GM23248 (cell line): ENCODE measurements around the gene PNPLA7. TPM values are rescaled to one million over a fixed set of nuclear protein-coding genes. Genes with fewer than 3 reads are reported as not detected.

ENCODE experiments used
- DNase-seq: peaks from one replicate; pipeline ENCODE4 v3.0.0-alpha.2; 2015
- H2AFZ ChIP-seq: fragments of 200-600 bp; sonication (generic); 2 replicates; pipeline ENCODE4 v1.6.1; 2016; ENCODE audit warnings: antibody characterized with exemption
- H3F3A ChIP-seq: fragments of 200-600 bp; sonication (generic); 2 replicates; pipeline ENCODE4 v1.6.1; 2016; ENCODE audit warnings: mild to moderate bottlenecking, antibody characterized with exemption, mixed run types; ENCODE audit not compliant: insufficient read depth
- H3K27ac ChIP-seq: fragments of 200-600 bp; sonication (generic); 2 replicates; pipeline ENCODE4 v1.5.1; 2016; ENCODE audit warnings: mild to moderate bottlenecking
- H3K27me3 ChIP-seq: fragments of 200-600 bp; sonication (generic); replicated peaks from 2 replicates; pipeline ENCODE4 v1.6.1; 2016; ENCODE audit warnings: mild to moderate bottlenecking; ENCODE audit not compliant: insufficient read depth
- H3K36me3 ChIP-seq: fragments of 200-600 bp; sonication (generic); 2 replicates; pipeline ENCODE4 v1.6.1; 2016; ENCODE audit warnings: low read depth, mild to moderate bottlenecking
- H3K4me1 ChIP-seq: fragments of 200-600 bp; sonication (generic); 2 replicates; pipeline ENCODE4 v1.6.1; 2016; ENCODE audit warnings: mild to moderate bottlenecking; ENCODE audit not compliant: insufficient read depth
- H3K4me2 ChIP-seq: fragments of 200-600 bp; sonication (generic); one replicate; pipeline ENCODE4 v1.6.1; 2016; ENCODE audit warnings: mild to moderate bottlenecking; ENCODE audit not compliant: unreplicated experiment
- H3K4me3 ChIP-seq: fragments of 200-600 bp; sonication (generic); 2 replicates; pipeline ENCODE4 v1.5.1; 2016; ENCODE audit warnings: mild to moderate bottlenecking
- H3K79me2 ChIP-seq: fragments of 200-600 bp; sonication (generic); 2 replicates; pipeline ENCODE4 v1.6.1; 2016; ENCODE audit warnings: mild to moderate bottlenecking; ENCODE audit not compliant: insufficient read depth
- H3K9ac ChIP-seq: fragments of 200-600 bp; sonication (generic); 2 replicates; pipeline ENCODE4 v1.6.1; 2016; ENCODE audit warnings: mild to moderate bottlenecking
- H3K9me2 ChIP-seq: fragments of 200-600 bp; sonication (generic); 2 replicates; pipeline ENCODE4 v1.6.1; 2016; ENCODE audit warnings: mixed run types, mild to moderate bottlenecking, moderate library complexity; ENCODE audit not compliant: insufficient read depth
- H3K9me3 ChIP-seq: fragments of 200-600 bp; sonication (generic); one replicate; pipeline ENCODE4 v1.6.1; 2017; ENCODE audit warnings: low read depth
- H4K20me1 ChIP-seq: fragments of 200-600 bp; sonication (generic); 2 replicates; pipeline ENCODE4 v1.6.0; 2016; ENCODE audit not compliant: insufficient read depth
- EZH2 ChIP-seq: fragments of 200-600 bp; sonication (generic); IDR thresholded peaks from 2 replicates; pipeline ENCODE4 v1.6.1; 2018; ENCODE audit warnings: antibody characterized with exemption, mild to moderate bottlenecking; ENCODE audit not compliant: insufficient read depth, poor library complexity, severe bottlenecking
- EZH2phosphoT487 ChIP-seq: fragments of 200-600 bp; sonication (generic); IDR thresholded peaks from 2 replicates; pipeline ENCODE4 v1.6.1; 2018; ENCODE audit warnings: antibody characterized with exemption, moderate library complexity, mild to moderate bottlenecking, low read depth; ENCODE audit not compliant: insufficient read depth
- WGBS, 2 experiments: methylation state at CpG; one replicate each; pipeline ENCODE4 v1.1.6; 2015 to 2017; ENCODE audit warnings: low lambda C conversion rate in 2 of 2, low coverage in 1 of 2; ENCODE audit errors: missing lambda C conversion rate in 2 of 2; 5-methylcytosine and 5-hydroxymethylcytosine counted together
- in situ Hi-C: fragments of 300-500 bp; cut with MboI; formaldehyde crosslinking; loops from 2 replicates; pipeline ENCODE4 v1.15.0; 2020
- polyA plus RNA-seq: library from polyadenylated mRNA; unstranded; fragments of >200 nt; fragmentation: Nextera tagmentation; extraction: Ambion mirVana; gene quantifications from 2 replicates; pipeline ENCODE4 v1.2.1, GENCODE V29; 2016
- total RNA-seq: library from RNA; depleted of rRNA; stranded (reverse); fragments of >200 nt; shearing (Covaris generic); gene quantifications from 2 replicates; pipeline ENCODE4 v1.2.3, GENCODE V29; 2014

Gene PNPLA7
- total and polyA plus RNA-seq, 2 experiments from 2014 or later = 0.54 to 0.59 TPM

DNA sequence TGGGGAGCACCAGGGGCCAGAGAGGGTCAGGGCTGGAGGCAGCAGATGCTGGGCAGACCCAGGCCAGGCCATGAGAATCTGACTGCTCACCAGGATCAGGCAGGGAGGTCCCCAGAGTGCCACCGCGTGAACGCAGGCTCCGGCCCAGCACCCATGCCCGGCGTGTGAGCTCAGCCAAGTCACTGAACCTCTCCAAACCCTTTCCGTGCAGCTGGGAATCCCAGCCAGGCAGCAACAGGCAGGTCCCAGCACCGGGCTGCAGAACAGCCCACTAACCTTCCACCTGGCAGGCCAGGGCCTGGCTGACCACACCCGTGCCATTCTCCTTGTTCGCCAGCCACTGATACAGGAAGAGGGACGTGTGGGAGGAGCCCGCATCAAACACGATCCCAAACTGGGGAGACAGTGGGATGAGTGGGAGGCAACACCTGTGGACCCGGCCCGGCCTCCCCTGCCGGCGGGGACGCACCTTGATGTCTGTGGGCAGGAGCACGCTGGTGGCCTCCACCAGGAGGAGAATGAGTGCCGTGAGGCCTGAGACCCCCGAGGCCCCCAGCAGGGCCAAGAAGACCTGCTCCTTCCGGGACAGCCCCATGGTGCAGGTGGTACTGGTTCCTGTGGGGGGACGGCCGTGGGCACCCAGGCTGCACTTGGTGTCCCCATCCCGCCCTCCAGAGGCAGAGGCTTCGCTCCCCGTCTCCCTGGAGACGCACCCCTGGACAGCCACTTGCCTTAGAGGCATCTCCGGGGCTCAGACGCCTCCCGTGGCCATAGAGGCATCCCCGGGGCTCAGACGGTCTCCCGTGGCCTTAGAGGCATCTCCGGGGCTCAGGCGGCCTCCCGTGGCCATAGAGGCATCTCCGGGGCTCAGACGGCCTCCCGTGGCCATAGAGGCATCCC is 112.3 kb downstream of the PNPLA7 start:
- no peaks in the 10 kb centered on the region for H3K79me2 ChIP-seq
- no peaks in the 10 kb centered on the region for H4K20me1 ChIP-seq
- no peak overlapping the region for H3K4me3 ChIP-seq
- no peaks in the 10 kb centered on the region for H3K4me1 ChIP-seq
- 75 to 80% methylated on average over 29 of the region's 40 CpGs for WGBS, 2 experiments
- H3K9ac ChIP-seq = no peak overlapping the region
- no peaks in the 10 kb centered on the region for H3K9me2 ChIP-seq
- no peaks in the 10 kb centered on the region for H3F3A ChIP-seq
- H3K9me3 ChIP-seq = no peaks in the 10 kb centered on the region
- H2AFZ ChIP-seq = no peak overlapping the region
- H3K4me2 ChIP-seq = no peak overlapping the region
- TF ChIP-seq EZH2phosphoT487 (no peak), EZH2 (no peak)
- H3K27me3 ChIP-seq = no peaks in the 10 kb centered on the region
- in situ Hi-C loops = no loop called here
- DNase-seq = no peak
- no peaks in the 10 kb centered on the region for H3K36me3 ChIP-seq
- H3K27ac ChIP-seq = no peak overlapping the region

DNA sequence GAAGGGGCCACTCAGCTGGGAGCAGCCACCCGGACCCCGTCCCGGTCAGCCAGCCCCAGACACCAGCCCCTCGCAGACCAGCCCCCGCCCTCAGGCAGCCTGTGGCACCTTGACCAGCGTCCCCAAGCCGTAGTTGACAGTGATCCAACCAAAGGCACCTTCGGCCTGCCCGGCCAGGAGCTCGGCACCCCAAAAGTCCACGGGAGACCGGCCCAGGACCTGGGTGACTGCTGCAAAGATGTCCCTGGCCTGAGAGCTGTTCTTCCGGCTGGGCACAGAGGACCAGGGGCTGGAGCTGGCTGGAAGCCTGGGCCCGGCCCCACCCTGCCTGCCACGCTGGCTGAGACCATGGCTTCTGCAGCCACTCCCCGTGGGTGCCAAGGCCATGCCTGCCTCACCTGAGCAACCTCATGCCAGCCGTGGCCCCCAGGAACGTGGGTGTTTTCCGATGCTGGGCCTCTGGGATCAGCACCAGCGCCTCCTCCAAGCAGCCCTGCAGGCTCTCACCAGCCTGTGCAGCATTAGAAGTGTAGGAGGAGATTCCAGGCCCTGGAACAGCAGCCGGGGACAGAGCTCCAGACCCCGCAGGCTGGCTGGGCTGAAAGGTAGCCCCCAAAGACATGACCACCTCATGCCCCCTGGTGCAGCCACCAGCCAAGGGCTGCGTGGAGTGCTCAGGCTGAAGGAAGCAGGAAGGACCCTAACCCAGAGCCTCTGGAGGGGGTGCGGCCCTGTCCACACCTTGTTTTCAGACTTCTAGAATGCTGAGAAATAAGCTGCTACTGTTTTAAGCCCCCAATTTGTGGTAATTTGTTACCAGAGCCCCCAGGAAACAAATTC is 113.2 kb downstream of the PNPLA7 start:
- no peaks in the 10 kb centered on the region for H3K36me3 ChIP-seq
- no peaks in the 10 kb centered on the region for H4K20me1 ChIP-seq
- no peak overlapping the region for H3K4me2 ChIP-seq
- H3K9me3 ChIP-seq = no peaks in the 10 kb centered on the region
- no peaks in the 10 kb centered on the region for H3K79me2 ChIP-seq
- no peak overlapping the region for H2AFZ ChIP-seq
- H3K27me3 ChIP-seq = no peaks in the 10 kb centered on the region
- no peak overlapping the region for H3K27ac ChIP-seq
- WGBS, 2 experiments = 75 to 84% methylated on average over 19 to 23 of the region's 24 CpGs
- H3F3A ChIP-seq = no peaks in the 10 kb centered on the region
- in situ Hi-C loops = no loop called here
- H3K9me2 ChIP-seq = no peaks in the 10 kb centered on the region
- DNase-seq = no peak
- H3K9ac ChIP-seq = no peak overlapping the region
- TF ChIP-seq EZH2phosphoT487 = no peak
- TF ChIP-seq EZH2 = no peak
- H3K4me3 ChIP-seq = no peak overlapping the region
- H3K4me1 ChIP-seq = no peaks in the 10 kb centered on the region

DNA sequence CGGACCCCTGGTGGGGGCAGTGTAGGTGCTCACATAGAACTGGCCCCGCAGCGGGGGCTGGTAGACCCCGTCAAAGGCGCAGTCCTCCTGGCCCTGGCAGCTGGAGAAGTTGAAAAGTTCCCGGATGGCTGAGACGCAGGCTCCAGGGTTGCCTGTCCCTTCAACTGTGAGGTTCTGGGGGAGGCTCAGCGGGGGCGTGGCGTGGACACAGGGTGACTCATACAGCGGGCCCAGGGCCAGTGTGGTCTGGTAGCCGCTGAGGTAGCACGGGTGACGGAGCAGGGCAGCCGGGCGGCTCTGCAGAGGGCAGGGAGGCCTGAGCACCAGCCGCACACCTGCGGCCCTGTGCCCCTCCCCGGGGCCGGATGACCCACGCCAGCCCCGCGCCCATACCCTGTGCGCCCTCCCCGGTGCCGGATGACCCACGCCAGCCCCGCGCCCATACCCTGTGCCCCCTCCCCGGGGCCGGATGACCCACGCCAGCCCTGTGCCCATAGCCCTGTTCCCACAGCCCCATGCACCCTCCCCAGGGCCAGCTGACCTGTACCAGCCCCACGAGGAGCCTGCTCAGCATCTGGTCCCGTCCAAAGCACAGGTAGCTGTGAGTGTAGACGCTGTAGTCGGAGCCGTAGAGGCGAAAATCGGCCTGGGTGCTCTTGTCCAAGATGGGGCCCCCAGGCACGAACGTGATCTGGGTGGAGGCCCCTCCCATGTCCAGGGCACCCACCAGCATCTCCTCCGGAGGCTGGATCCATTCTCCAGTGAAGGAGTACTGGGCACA is 114.0 kb downstream of the PNPLA7 start:
- in situ Hi-C loops = no loop called here
- no peak overlapping the region for H3K9ac ChIP-seq
- no peaks in the 10 kb centered on the region for H3K9me3 ChIP-seq
- 57 to 61% methylated on average over 19 to 37 of the region's 42 CpGs for WGBS, 2 experiments
- H4K20me1 ChIP-seq = no peaks in the 10 kb centered on the region
- H3K36me3 ChIP-seq = no peaks in the 10 kb centered on the region
- no peak overlapping the region for H3K4me3 ChIP-seq
- H3K79me2 ChIP-seq = no peaks in the 10 kb centered on the region
- H3F3A ChIP-seq = no peaks in the 10 kb centered on the region
- DNase-seq = peak; percentile 92
- H3K9me2 ChIP-seq = no peaks in the 10 kb centered on the region
- no peaks in the 10 kb centered on the region for H3K27me3 ChIP-seq
- no peak overlapping the region for H2AFZ ChIP-seq
- TF ChIP-seq EZH2phosphoT487 (no peak), EZH2 (no peak)
- H3K4me1 ChIP-seq = no peaks in the 10 kb centered on the region
- H3K27ac ChIP-seq = no peak overlapping the region
- H3K4me2 ChIP-seq = no peak overlapping the region

DNA sequence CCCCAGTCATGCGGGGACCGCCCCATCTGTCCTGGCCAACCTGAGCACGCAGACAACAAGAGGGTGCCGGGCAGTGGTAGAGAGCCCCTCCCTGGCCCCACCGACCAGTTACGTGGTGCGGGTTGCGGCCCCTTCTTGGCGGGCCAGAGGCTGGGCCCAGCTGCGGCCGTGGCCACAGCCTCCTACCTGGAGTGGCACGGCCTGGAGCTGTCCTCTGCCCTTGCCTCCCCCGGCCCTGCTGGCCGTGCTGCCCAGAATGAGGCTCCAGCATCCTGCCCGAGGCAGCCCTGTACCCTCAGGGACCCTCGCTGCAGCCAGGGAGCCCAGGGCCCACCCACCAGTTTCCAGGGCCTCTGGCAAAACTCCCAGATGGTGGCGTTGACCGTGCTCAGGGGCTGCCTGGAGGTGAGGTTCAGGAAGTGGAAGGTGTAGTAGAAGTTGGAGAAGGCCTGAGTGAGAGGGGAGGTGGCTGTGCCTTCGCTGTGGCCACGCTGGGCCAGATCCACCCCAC is 114.8 kb downstream of the PNPLA7 start:
- Histone ChIP-seq H3F3A (no peaks in the 10 kb centered on the region), H3K79me2 (no peaks in the 10 kb centered on the region), H2AFZ (no peak overlapping the region), H3K9ac (no peak overlapping the region), H3K9me2 (no peaks in the 10 kb centered on the region), H3K4me3 (no peak overlapping the region), H4K20me1 (no peaks in the 10 kb centered on the region), H3K27ac (no peak overlapping the region), H3K9me3 (no peaks in the 10 kb centered on the region), H3K4me2 (no peak overlapping the region), H3K4me1 (no peaks in the 10 kb centered on the region), H3K27me3 (no peaks in the 10 kb centered on the region), H3K36me3 (no peaks in the 10 kb centered on the region)
- no peak for DNase-seq
- in situ Hi-C loops = no loop called here
- 83 to 84% methylated on average over 20 of the region's 20 CpGs for WGBS, 2 experiments
- TF ChIP-seq EZH2phosphoT487 = no peak
- no peak for TF ChIP-seq EZH2
